Activated CD4-positive, alpha-beta T cell treated with anti-CD3 and anti-CD28 coated beads, Interleukin-2, amount 50 U/mL, for 16 hours (primary cell): Measurements from ENCODE around the gene OBSCN.
A peak's percentile ranks its signal among the peaks of the same experiment; 100 is the strongest.

Experiments
- DNase-seq: peaks from one replicate; pipeline ENCODE4 v3.0.0-alpha.2; 2020

Gene OBSCN

GRCh38 chr1:228170666-228171065, 37.2 kb upstream of the OBSCN start:
- DNase-seq: no peak

- no peak for DNase-seq
Measured at GRCh38 chr1:228171221-228171891, 36.5 kb upstream of the OBSCN start.

- DNase-seq: no peak
Measured at GRCh38 chr1:228172591-228173527, 35.0 kb upstream of the OBSCN start.

GRCh38 chr1:228173528-228174481, 34.0 kb upstream of the OBSCN start:
- peak; percentile 16 for DNase-seq

GRCh38 chr1:228174482-228175315, 33.1 kb upstream of the OBSCN start:
- DNase-seq: peak; percentile 12

GRCh38 chr1:228175316-228176023, 32.4 kb upstream of the OBSCN start:
- DNase-seq: no peak

- no peak for DNase-seq
Measured at GRCh38 chr1:228176024-228176395, 31.8 kb upstream of the OBSCN start.

- DNase-seq: no peak
Measured at GRCh38 chr1:228176461-228177182, 31.2 kb upstream of the OBSCN start.

- DNase-seq: no peak
Measured at GRCh38 chr1:228177183-228177475, 30.7 kb upstream of the OBSCN start.

GRCh38 chr1:228177721-228178710, 29.8 kb upstream of the OBSCN start:
- no peak for DNase-seq

- no peak for DNase-seq
Measured at GRCh38 chr1:228178737-228179684, 28.8 kb upstream of the OBSCN start.

GRCh38 chr1:228180271-228180958, 27.4 kb upstream of the OBSCN start:
- DNase-seq: no peak

GRCh38 chr1:228180959-228181644, 26.7 kb upstream of the OBSCN start:
- DNase-seq: no peak

GRCh38 chr1:228181645-228182034, 26.2 kb upstream of the OBSCN start:
- no peak for DNase-seq

GRCh38 chr1:228182296-228183030, 25.4 kb upstream of the OBSCN start:
- DNase-seq: no peak

GRCh38 chr1:228184152-228184551, 23.7 kb upstream of the OBSCN start:
- DNase-seq: no peak

- peak; percentile 37 for DNase-seq
Measured at GRCh38 chr1:228185641-228185965, 22.2 kb upstream of the OBSCN start.
